ENCODE measurements around the gene MYRIP.
"Not testable (repeated sequence)": the region's sequence is repeated elsewhere in the genome, so short reads cannot be mapped to it uniquely, and the experiment has no call there.

Gene MYRIP

GRCh38 chr3:40045051-40045450, 235.6 kb downstream of the MYRIP start:
- no peak for DNase-seq

GRCh38 chr3:40046149-40046548, 236.7 kb downstream of the MYRIP start:
- DNase-seq = no peak

- no peak for DNase-seq
These were observed 238.0 kb downstream of the MYRIP start for GRCh38 chr3:40047406-40047805.

GRCh38 chr3:40053663-40054062, 244.3 kb downstream of the MYRIP start:
- no peak for DNase-seq

- no peak for DNase-seq
These were observed 245.3 kb downstream of the MYRIP start for GRCh38 chr3:40054568-40055222.

- DNase-seq = no peak
These were observed 246.0 kb downstream of the MYRIP start for GRCh38 chr3:40055361-40055760.

- DNase-seq = no peak
These were observed 246.5 kb downstream of the MYRIP start for GRCh38 chr3:40055956-40056355.

- DNase-seq = no peak
These were observed 247.7 kb downstream of the MYRIP start for GRCh38 chr3:40057077-40057476.

- no peak for DNase-seq
These were observed 248.4 kb downstream of the MYRIP start for GRCh38 chr3:40057786-40058185.

GRCh38 chr3:40068636-40069035, 259.2 kb downstream of the MYRIP start:
- no peak for DNase-seq

GRCh38 chr3:40070816-40071215, 261.4 kb downstream of the MYRIP start:
- no peak for DNase-seq

- DNase-seq = no peak
These were observed 262.4 kb downstream of the MYRIP start for GRCh38 chr3:40071683-40072238.

GRCh38 chr3:40073310-40074007, 264.1 kb downstream of the MYRIP start:
- no peak for DNase-seq

GRCh38 chr3:40077139-40077538, 267.7 kb downstream of the MYRIP start:
- not testable (repeated sequence) for DNase-seq

- not testable (repeated sequence) for DNase-seq
These were observed 268.6 kb downstream of the MYRIP start for GRCh38 chr3:40077828-40078492.

- no peak for DNase-seq
These were observed 269.2 kb downstream of the MYRIP start for GRCh38 chr3:40078590-40078989.

- DNase-seq = no peak
These were observed 269.9 kb downstream of the MYRIP start for GRCh38 chr3:40079203-40079846.

- no peak for DNase-seq
These were observed 270.4 kb downstream of the MYRIP start for GRCh38 chr3:40079847-40080240.

- DNase-seq = no peak
These were observed 273.7 kb downstream of the MYRIP start for GRCh38 chr3:40083066-40083465.

GRCh38 chr3:40084424-40084823, 275.0 kb downstream of the MYRIP start:
- not testable (repeated sequence) for DNase-seq

GRCh38 chr3:40086890-40087883, 277.8 kb downstream of the MYRIP start:
- DNase-seq = no peak
